ENCODE data around the gene CDH4.

- TF ChIP-seq CTCF (IDR thresholded peaks at IDR 0.05) (no peak), POLR2A (IDR thresholded peaks at IDR 0.05) (no peak)
Measured at GRCh38 chr20:61871160-61871559, 619.1 kb downstream of the CDH4 start.
